ENCODE results near the gene FER1L5. TPM values are rescaled to one million over a fixed set of nuclear protein-coding genes. Genes with fewer than 3 reads are reported as not detected.

The FER1L5 gene
- total and polyA plus RNA-seq, 9 of the 15 experiments (the other 6 are each of a cell fraction or from before 2014, with no cell fraction given), result 0.01 TPM; not detected in 6

GRCh38 chr2:96637385-96638143, 5.0 kb upstream of the FER1L5 start:
- Histone ChIP-seq H3K4me2 (ENCODE audit: insufficient read depth, low read length) (peak overlapping the region; percentile 95), H3K27me3 (ENCODE audit: control insufficient read depth in 2 of 2, insufficient read depth in 2 of 2, low read length in 2 of 2) (no peaks in the 10 kb centered on the region), H3K4me3 (peak overlapping the region; percentile 45), H3K4me1 (replicated peaks in 1 of 2; ENCODE audit: control insufficient read depth in 2 of 2, insufficient read depth in 2 of 2, low read length in 2 of 2) (peaks cover 11 to 17% of the 10 kb centered on the region in 2 experiments; a peak in 4 of 5 replicates), H3K79me2 (ENCODE audit: control insufficient read depth, insufficient read depth, low read length) (peaks cover 43% of the 10 kb centered on the region), H3K9me3 (replicated peaks; ENCODE audit: control insufficient read depth, insufficient read depth, low read depth, low read length) (no peaks in the 10 kb centered on the region), H3K9me1 (ENCODE audit: control insufficient read depth, insufficient read depth, low read length) (peaks cover 3% of the 10 kb centered on the region), H2AFZ (ENCODE audit: low read depth, low read length) (peak overlapping the region; percentile 100), H3K36me3 (ENCODE audit: control insufficient read depth, insufficient read depth, low read length) (peaks cover 32% of the 10 kb centered on the region), H3K9ac (ENCODE audit: insufficient read depth in 1 of 2, low read depth in 2 of 2, low read length in 2 of 2) (peak overlapping the region; percentile 78 to 97), H3K27ac (ENCODE audit: extremely low read depth, low read depth, low read length) (peak overlapping the region; percentile 96), H4K20me1 (replicated peaks; ENCODE audit: control insufficient read depth, insufficient read depth, low read length) (no peaks in the 10 kb centered on the region)
- CTCF ChIA-PET (ENCODE audit: low intra/inter-chr PET ratio), result no interaction called here
- POLR2A ChIA-PET, result interaction anchor here (0.5 to 6.9 kb wide), 17 partner anchors 11 to 346 kb away, joined by 3 to 70 read pairs (median 4); partner anchors contain the start of gene CNNM4
- FAIRE-seq, result peak; percentile 90
- in situ Hi-C loops (cut with MboI) (no loop called here), intact Hi-C loops (cut with micrococcal nuclease) (loop anchor here (5.0 kb wide), 2 partner anchors 105 to 125 kb away; partner anchors contain the start of genes CNNM4 and LMAN2L)
- BruUV-seq (replicated peaks), result no TSS peak
- 1% methylated on average over 38 of the region's 50 CpGs for WGBS (ENCODE audit: insufficient coverage, low coverage, missing lambda C conversion rate)
- DNase-seq (ENCODE audit: extremely low read depth in 1 of 4, low spot score in 3 of 4), result peak in 2 of 4 experiments; percentile 89 to 96
- ATAC-seq, result peak; percentile 92
- TF ChIP-seq NFE2 (IDR thresholded peaks at IDR 0.05; ENCODE audit: low read depth) (peak; percentile 76), SMAD4 (CRISPR knock-in tag; conservative IDR thresholded peaks at IDR 0.05) (peak; percentile 14), SMARCC2 (IDR thresholded peaks at IDR 0.05; ENCODE audit: low read depth) (no peak; the same call in 1 of the 2 replicates), RBM22 (IDR thresholded peaks at IDR 0.05; ENCODE audit: low read depth, low read length, poor library complexity, severe bottlenecking) (peak; percentile 2), CEBPB (tag; IDR thresholded peaks at IDR 0.05) (0 out of 2 replicates have a peak, but pooled peaks have one; percentile 29), TAF1 (IDR thresholded peaks at IDR 0.05; ENCODE audit: control insufficient read depth, extremely low read depth, insufficient read depth, low read length, severe bottlenecking) (peak; percentile 79), KDM2B (CRISPR knock-in tag; IDR thresholded peaks at IDR 0.05) (0 out of 2 replicates have a peak, but pooled peaks have one; percentile 18), CREM (IDR thresholded peaks at IDR 0.05; ENCODE audit: low read depth) (peak; percentile 68), ZNF12 (CRISPR knock-in tag; IDR thresholded peaks at IDR 0.05) (no peak), ZSCAN29 (IDR thresholded peaks at IDR 0.05) (0 out of 2 replicates have a peak, but pooled peaks have one; percentile 43), TBP (optimal IDR thresholded peaks at IDR 0.05; ENCODE audit: low read depth, low read length) (peak; percentile 84)
- TF ChIP-seq, protein P1, sequence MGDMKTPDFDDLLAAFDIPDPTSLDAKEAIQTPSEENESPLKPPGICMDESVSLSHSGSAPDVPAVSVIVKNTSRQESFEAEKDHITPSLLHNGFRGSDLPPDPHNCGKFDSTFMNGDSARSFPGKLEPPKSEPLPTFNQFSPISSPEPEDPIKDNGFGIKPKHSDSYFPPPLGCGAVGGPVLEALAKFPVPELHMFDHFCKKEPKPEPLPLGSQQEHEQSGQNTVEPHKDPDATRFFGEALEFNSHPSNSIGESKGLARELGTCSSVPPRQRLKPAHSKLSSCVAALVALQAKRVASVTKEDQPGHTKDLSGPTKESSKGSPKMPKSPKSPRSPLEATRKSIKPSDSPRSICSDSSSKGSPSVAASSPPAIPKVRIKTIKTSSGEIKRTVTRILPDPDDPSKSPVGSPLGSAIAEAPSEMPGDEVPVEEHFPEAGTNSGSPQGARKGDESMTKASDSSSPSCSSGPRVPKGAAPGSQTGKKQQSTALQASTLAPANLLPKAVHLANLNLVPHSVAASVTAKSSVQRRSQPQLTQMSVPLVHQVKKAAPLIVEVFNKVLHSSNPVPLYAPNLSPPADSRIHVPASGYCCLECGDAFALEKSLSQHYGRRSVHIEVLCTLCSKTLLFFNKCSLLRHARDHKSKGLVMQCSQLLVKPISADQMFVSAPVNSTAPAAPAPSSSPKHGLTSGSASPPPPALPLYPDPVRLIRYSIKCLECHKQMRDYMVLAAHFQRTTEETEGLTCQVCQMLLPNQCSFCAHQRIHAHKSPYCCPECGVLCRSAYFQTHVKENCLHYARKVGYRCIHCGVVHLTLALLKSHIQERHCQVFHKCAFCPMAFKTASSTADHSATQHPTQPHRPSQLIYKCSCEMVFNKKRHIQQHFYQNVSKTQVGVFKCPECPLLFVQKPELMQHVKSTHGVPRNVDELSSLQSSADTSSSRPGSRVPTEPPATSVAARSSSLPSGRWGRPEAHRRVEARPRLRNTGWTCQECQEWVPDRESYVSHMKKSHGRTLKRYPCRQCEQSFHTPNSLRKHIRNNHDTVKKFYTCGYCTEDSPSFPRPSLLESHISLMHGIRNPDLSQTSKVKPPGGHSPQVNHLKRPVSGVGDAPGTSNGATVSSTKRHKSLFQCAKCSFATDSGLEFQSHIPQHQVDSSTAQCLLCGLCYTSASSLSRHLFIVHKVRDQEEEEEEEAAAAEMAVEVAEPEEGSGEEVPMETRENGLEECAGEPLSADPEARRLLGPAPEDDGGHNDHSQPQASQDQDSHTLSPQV (IDR thresholded peaks at IDR 0.05), result peak; percentile 11
- TF ChIP-seq, protein P2, sequence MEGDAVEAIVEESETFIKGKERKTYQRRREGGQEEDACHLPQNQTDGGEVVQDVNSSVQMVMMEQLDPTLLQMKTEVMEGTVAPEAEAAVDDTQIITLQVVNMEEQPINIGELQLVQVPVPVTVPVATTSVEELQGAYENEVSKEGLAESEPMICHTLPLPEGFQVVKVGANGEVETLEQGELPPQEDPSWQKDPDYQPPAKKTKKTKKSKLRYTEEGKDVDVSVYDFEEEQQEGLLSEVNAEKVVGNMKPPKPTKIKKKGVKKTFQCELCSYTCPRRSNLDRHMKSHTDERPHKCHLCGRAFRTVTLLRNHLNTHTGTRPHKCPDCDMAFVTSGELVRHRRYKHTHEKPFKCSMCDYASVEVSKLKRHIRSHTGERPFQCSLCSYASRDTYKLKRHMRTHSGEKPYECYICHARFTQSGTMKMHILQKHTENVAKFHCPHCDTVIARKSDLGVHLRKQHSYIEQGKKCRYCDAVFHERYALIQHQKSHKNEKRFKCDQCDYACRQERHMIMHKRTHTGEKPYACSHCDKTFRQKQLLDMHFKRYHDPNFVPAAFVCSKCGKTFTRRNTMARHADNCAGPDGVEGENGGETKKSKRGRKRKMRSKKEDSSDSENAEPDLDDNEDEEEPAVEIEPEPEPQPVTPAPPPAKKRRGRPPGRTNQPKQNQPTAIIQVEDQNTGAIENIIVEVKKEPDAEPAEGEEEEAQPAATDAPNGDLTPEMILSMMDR (IDR thresholded peaks at IDR 0.05 in 2 of 3, conservative IDR thresholded peaks at IDR 0.05 in 1 of 3; ENCODE audit: insufficient read depth in 2 of 3, low read depth in 1 of 3, low read length in 3 of 3), result 0 out of 6 replicates have a peak, but pooled peaks of 1 of the 3 experiments have one; percentile 1
- TF ChIP-seq, protein P3, sequence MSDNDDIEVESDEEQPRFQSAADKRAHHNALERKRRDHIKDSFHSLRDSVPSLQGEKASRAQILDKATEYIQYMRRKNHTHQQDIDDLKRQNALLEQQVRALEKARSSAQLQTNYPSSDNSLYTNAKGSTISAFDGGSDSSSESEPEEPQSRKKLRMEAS (CRISPR knock-in tag; IDR thresholded peaks at IDR 0.05), result 0 out of 2 replicates have a peak, but pooled peaks have one; percentile 1
